HL-60 (cell line): ENCODE measurements around the gene RSU1.

Source experiments
- SPI1 ChIP-seq: IDR thresholded peaks from 2 replicates; pipeline ENCODE4 v1.6.1; 2012; ENCODE audit warnings: low read depth, mild to moderate bottlenecking, borderline replicate concordance
- TF ChIP-seq, protein P1 (sequence below): IDR thresholded peaks from one replicate; pipeline ENCODE4 v1.5.1; 2011; ENCODE audit warnings: low read length, control low read depth, inconsistent platforms; ENCODE audit not compliant: insufficient read depth

DNA sequence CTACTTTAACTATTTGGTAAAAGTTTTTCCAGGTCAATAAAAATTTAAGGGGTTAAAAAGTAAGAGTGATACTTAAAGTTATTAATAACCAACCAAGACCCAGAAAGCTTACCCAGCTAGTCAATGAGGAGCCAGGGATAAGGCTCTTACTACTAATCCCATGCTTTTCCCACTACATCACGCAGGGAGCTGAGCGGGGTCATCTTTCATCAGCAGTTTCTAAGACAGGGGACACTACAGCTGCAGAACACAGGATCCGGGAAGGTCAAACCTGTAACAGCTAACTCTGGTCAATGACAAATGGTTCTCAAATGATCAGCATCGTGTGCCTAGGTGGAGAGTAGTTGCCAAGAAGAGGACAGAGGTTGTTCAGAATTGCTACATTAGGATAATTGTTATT lies 65.1 kb downstream of the RSU1 start:
- TF ChIP-seq, protein P1, sequence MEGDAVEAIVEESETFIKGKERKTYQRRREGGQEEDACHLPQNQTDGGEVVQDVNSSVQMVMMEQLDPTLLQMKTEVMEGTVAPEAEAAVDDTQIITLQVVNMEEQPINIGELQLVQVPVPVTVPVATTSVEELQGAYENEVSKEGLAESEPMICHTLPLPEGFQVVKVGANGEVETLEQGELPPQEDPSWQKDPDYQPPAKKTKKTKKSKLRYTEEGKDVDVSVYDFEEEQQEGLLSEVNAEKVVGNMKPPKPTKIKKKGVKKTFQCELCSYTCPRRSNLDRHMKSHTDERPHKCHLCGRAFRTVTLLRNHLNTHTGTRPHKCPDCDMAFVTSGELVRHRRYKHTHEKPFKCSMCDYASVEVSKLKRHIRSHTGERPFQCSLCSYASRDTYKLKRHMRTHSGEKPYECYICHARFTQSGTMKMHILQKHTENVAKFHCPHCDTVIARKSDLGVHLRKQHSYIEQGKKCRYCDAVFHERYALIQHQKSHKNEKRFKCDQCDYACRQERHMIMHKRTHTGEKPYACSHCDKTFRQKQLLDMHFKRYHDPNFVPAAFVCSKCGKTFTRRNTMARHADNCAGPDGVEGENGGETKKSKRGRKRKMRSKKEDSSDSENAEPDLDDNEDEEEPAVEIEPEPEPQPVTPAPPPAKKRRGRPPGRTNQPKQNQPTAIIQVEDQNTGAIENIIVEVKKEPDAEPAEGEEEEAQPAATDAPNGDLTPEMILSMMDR = no peak
- TF ChIP-seq SPI1 = no peak
